ENCODE data around the gene CIP2A.

Gene CIP2A

GRCh38 chr3:108555966-108556581, 33.2 kb downstream of the CIP2A start:
- no peak for DNase-seq

GRCh38 chr3:108554913-108555571, 34.2 kb downstream of the CIP2A start:
- no peak for DNase-seq

- DNase-seq, result no peak
Measured at GRCh38 chr3:108554229-108554628, 35.0 kb downstream of the CIP2A start.

- DNase-seq, result no peak
Measured at GRCh38 chr3:108552267-108553159, 36.7 kb downstream of the CIP2A start.

GRCh38 chr3:108548886-108549285, 40.4 kb downstream of the CIP2A start:
- DNase-seq, result no peak

GRCh38 chr3:108548304-108548703, 40.9 kb downstream of the CIP2A start:
- DNase-seq, result no peak

- DNase-seq, result no peak
Measured at GRCh38 chr3:108546692-108547091, 42.5 kb downstream of the CIP2A start.

GRCh38 chr3:108546247-108546646, 43.0 kb downstream of the CIP2A start:
- DNase-seq, result no peak

- DNase-seq, result no peak
Measured at GRCh38 chr3:108538083-108538482, 51.2 kb downstream of the CIP2A start.

- DNase-seq, result no peak
Measured at GRCh38 chr3:108528459-108529252, 60.6 kb downstream of the CIP2A start.

GRCh38 chr3:108527817-108528216, 61.4 kb downstream of the CIP2A start:
- no peak for DNase-seq

GRCh38 chr3:108527109-108527508, 62.1 kb downstream of the CIP2A start:
- no peak for DNase-seq

GRCh38 chr3:108525971-108526370, 63.3 kb downstream of the CIP2A start:
- no peak for DNase-seq

- no peak for DNase-seq
Measured at GRCh38 chr3:108525256-108525655, 64.0 kb downstream of the CIP2A start.

GRCh38 chr3:108524537-108524936, 64.7 kb downstream of the CIP2A start:
- DNase-seq, result no peak

GRCh38 chr3:108518895-108519294, 70.3 kb downstream of the CIP2A start:
- no peak for DNase-seq

- DNase-seq, result no peak
Measured at GRCh38 chr3:108516881-108517280, 72.4 kb downstream of the CIP2A start.

- no peak for DNase-seq
Measured at GRCh38 chr3:108513961-108514360, 75.3 kb downstream of the CIP2A start.

GRCh38 chr3:108512671-108513070, 76.6 kb downstream of the CIP2A start:
- no peak for DNase-seq

- DNase-seq, result no peak
Measured at GRCh38 chr3:108511490-108511889, 77.7 kb downstream of the CIP2A start.

- DNase-seq, result no peak
Measured at GRCh38 chr3:108511055-108511454, 78.2 kb downstream of the CIP2A start.

- DNase-seq, result no peak
Measured at GRCh38 chr3:108510496-108510895, 78.7 kb downstream of the CIP2A start, which contains the start of gene MYH15. MYH15 (minus strand) TSS chr3:108510596; CDS start chr3:108510530, 66 bp downstream.

GRCh38 chr3:108509871-108510270, 79.4 kb downstream of the CIP2A start:
- DNase-seq, result no peak
